HepG2 (cell line): Measurements from ENCODE around the gene TUBA4A. TPM values are rescaled to one million over a fixed set of nuclear protein-coding genes. Genes with fewer than 3 reads are reported as not detected.

Experiments
- ARID2 ChIP-seq: sonication (generic); formaldehyde crosslinking; IDR thresholded peaks from 2 replicates; pipeline ENCODE4 v1.8.1; 2022; ENCODE audit warnings: mild to moderate bottlenecking, missing genetic modification reagents, borderline replicate concordance
- HCFC1 ChIP-seq: fragments of 150-350 bp; IDR thresholded peaks from 2 replicates; pipeline ENCODE4 v1.6.1; 2014; ENCODE audit warnings: low read depth, low read length
- NR2C2 ChIP-seq: sonication (generic); formaldehyde crosslinking; IDR thresholded peaks from 2 replicates; pipeline ENCODE4 v1.4.0; 2020; ENCODE audit warnings: missing genetic modification reagents, mild to moderate bottlenecking, moderate library complexity, borderline replicate concordance
- POGK ChIP-seq: sonication (generic); formaldehyde crosslinking; conservative IDR thresholded peaks from 2 replicates; pipeline ENCODE4 v1.8.0; 2022; ENCODE audit warnings: mild to moderate bottlenecking, moderate library complexity, missing genetic modification reagents
- POGZ ChIP-seq: sonication (generic); formaldehyde crosslinking; IDR thresholded peaks from 2 replicates; pipeline ENCODE4 v1.4.0; 2020; ENCODE audit warnings: mild to moderate bottlenecking, missing genetic modification reagents
- PPARG ChIP-seq: conservative IDR thresholded peaks from 2 replicates; pipeline ENCODE4 v1.6.1; 2016; ENCODE audit warnings: missing biosample characterization, missing genetic modification reagents
- SNAI1 ChIP-seq: sonication (generic); formaldehyde crosslinking; IDR thresholded peaks from 2 replicates; pipeline ENCODE4 v1.5.0; 2020; ENCODE audit warnings: mild to moderate bottlenecking, missing genetic modification reagents, borderline replicate concordance
- SPEN ChIP-seq: sonication (generic); formaldehyde crosslinking; IDR thresholded peaks from 2 replicates; pipeline ENCODE4 v1.5.1; 2020; ENCODE audit warnings: low read depth, mild to moderate bottlenecking, missing genetic modification reagents
- ZNF343 ChIP-seq: sonication (generic); formaldehyde crosslinking; IDR thresholded peaks from 2 replicates; pipeline ENCODE4 v1.4.0; 2020; ENCODE audit warnings: mild to moderate bottlenecking, missing genetic modification reagents
- ZNF441 ChIP-seq: sonication (generic); formaldehyde crosslinking; IDR thresholded peaks from 2 replicates; pipeline ENCODE4 v1.7.0; 2021; ENCODE audit warnings: missing genetic modification reagents, borderline replicate concordance
- ZNF496 ChIP-seq: sonication (generic); formaldehyde crosslinking; IDR thresholded peaks from 2 replicates; pipeline ENCODE4 v1.8.1; 2023; ENCODE audit warnings: mild to moderate bottlenecking, moderate library complexity, missing genetic modification reagents; ENCODE audit not compliant: insufficient replicate concordance
- ZNF639 ChIP-seq: conservative IDR thresholded peaks from 2 replicates; pipeline ENCODE4 v1.6.1; 2018; ENCODE audit warnings: missing genetic modification reagents
- ZNF747 ChIP-seq: sonication (generic); formaldehyde crosslinking; IDR thresholded peaks from 2 replicates; pipeline ENCODE4 v1.8.1; 2023; ENCODE audit warnings: missing genetic modification reagents, mild to moderate bottlenecking, borderline replicate concordance
- ZNF883 ChIP-seq: sonication (generic); formaldehyde crosslinking; IDR thresholded peaks from 2 replicates; pipeline ENCODE4 v1.5.1; 2020; ENCODE audit warnings: mild to moderate bottlenecking, missing genetic modification reagents; ENCODE audit errors: not compliant biosample characterization
- polyA plus RNA-seq, 8 experiments: library from polyadenylated mRNA; depleted of rRNA in 3 of 8; stranded (reverse) in 7 of 8; unstranded in 1 of 8; fragments of >200 nt; fragmentation: Illumina TruSeq in 4 of 8; extraction: Trizol in 4 of 8; gene quantifications; 2 replicates each; pipeline versions ENCODE4 v1.2.1 to v1.2.3, GENCODE V29; 2011 to 2016; ENCODE audit warnings: low read depth in 4 of 8, missing spikeins in 1 of 8, mixed read lengths in 1 of 8; ENCODE audit not compliant: insufficient read depth in 1 of 8
- total RNA-seq, 5 experiments: library from RNA; depleted of rRNA; stranded (reverse); fragments of >200 nt; fragmentation: Illumina TruSeq; extraction: Trizol; gene quantifications; 2 replicates each; pipeline ENCODE4 v1.2.3, GENCODE V29; 2016; ENCODE audit warnings: low read depth in 1 of 5
- TF ChIP-seq, protein P1 (sequence below): sonication (generic); formaldehyde crosslinking; IDR thresholded peaks from 2 replicates; pipeline ENCODE4 v1.5.1; 2020; ENCODE audit warnings: missing genetic modification reagents, mild to moderate bottlenecking, borderline replicate concordance
- TF ChIP-seq, protein P2 (sequence below): fragments of 450-650 bp; IDR thresholded peaks from 2 replicates; pipeline ENCODE4 v1.6.1; 2017; ENCODE audit warnings: mild to moderate bottlenecking
- TF ChIP-seq, protein P3 (sequence below): sonication (generic); formaldehyde crosslinking; IDR thresholded peaks from 2 replicates; pipeline ENCODE4 v1.4.0; 2020; ENCODE audit warnings: missing genetic modification reagents, mild to moderate bottlenecking, borderline replicate concordance

TUBA4A gene
- total and polyA plus RNA-seq, 2 of the 13 experiments (the other 11 are each of a cell fraction or from before 2014, with no cell fraction given), result 1.3 to 12.7 TPM

DNA sequence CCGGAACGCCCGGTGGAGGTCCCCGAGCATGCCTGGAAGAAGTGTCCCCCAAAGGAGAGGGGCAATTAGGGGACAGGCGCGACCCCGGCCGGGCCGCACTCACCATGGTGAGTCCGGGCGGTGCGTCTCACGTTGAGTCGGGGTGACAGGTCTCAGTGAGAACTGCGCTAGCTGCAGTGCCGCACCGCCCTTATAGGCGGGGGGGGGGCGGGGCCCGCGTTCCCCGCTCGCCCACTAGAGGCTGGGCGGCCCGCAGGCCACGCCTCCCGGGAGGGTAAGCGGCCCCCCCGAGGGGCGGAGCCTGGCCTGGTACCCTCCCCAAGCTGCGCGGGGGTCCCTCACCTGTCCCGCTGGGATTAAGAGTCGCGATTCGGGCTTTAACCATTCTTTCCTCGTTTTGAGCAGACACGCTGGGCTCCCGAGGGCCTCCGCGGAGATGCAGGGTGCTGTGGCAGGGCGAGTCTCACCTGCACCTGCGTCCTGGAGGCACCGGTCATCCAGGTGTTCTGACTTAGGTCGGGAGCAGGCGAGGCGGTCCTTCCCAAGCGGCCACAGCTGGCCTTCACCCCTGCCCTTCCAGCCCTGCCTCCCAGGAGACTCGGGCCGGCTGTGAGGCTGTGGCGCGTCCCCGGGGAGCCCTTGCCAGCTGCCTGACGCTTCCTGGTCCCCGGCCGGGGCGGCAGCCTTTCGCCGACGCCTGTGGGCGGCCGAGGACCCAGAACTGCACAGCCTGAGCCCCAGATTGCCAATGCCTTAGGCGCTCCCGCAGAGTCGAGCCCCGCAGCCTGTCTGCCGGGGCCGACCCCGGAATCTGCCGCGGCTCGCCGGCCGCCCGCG lies at the start of gene TUBA4A (continued):
- 0 out of 2 replicates have a peak, but pooled peaks have one; percentile 36 for TF ChIP-seq ARID2 (CRISPR knock-in tag)
- TF ChIP-seq, protein P1, sequence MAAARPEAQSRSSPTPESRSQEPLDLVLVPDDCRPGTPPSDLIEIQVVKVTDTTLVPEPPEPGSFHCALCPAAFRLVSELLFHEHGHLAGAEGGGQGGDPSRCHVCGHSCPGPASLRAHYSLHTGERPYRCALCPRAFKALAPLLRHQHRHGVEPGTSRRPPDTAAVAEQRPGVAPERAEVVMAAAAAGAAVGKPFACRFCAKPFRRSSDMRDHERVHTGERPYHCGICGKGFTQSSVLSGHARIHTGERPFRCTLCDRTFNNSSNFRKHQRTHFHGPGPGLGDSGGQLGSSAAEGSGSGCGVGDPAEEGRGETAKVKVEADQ (CRISPR knock-in tag), result 0 out of 2 replicates have a peak, but pooled peaks have one; percentile 31
- TF ChIP-seq, protein P2, sequence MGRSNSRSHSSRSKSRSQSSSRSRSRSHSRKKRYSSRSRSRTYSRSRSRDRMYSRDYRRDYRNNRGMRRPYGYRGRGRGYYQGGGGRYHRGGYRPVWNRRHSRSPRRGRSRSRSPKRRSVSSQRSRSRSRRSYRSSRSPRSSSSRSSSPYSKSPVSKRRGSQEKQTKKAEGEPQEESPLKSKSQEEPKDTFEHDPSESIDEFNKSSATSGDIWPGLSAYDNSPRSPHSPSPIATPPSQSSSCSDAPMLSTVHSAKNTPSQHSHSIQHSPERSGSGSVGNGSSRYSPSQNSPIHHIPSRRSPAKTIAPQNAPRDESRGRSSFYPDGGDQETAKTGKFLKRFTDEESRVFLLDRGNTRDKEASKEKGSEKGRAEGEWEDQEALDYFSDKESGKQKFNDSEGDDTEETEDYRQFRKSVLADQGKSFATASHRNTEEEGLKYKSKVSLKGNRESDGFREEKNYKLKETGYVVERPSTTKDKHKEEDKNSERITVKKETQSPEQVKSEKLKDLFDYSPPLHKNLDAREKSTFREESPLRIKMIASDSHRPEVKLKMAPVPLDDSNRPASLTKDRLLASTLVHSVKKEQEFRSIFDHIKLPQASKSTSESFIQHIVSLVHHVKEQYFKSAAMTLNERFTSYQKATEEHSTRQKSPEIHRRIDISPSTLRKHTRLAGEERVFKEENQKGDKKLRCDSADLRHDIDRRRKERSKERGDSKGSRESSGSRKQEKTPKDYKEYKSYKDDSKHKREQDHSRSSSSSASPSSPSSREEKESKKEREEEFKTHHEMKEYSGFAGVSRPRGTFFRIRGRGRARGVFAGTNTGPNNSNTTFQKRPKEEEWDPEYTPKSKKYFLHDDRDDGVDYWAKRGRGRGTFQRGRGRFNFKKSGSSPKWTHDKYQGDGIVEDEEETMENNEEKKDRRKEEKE, result no peak
- TF ChIP-seq SNAI1, result no peak
- TF ChIP-seq, protein P3, sequence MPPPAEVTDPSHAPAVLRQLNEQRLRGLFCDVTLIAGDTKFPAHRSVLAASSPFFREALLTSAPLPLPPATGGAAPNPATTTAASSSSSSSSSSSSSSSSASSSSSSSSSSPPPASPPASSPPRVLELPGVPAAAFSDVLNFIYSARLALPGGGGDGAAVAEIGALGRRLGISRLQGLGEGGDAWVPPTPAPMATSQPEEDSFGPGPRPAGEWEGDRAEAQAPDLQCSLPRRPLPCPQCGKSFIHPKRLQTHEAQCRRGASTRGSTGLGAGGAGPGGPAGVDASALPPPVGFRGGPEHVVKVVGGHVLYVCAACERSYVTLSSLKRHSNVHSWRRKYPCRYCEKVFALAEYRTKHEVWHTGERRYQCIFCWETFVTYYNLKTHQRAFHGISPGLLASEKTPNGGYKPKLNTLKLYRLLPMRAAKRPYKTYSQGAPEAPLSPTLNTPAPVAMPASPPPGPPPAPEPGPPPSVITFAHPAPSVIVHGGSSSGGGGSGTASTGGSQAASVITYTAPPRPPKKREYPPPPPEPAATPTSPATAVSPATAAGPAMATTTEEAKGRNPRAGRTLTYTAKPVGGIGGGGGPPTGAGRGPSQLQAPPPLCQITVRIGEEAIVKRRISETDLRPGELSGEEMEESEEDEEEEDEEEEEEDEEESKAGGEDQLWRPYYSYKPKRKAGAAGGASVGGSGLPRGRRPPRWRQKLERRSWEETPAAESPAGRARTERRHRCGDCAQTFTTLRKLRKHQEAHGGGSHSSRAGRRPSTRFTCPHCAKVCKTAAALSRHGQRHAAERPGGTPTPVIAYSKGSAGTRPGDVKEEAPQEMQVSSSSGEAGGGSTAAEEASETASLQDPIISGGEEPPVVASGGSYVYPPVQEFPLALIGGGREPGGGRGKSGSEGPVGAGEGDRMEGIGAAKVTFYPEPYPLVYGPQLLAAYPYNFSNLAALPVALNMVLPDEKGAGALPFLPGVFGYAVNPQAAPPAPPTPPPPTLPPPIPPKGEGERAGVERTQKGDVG (CRISPR knock-in tag), result peak; percentile 77; the same call in 1 of the 2 replicates
- TF ChIP-seq ZNF883 (CRISPR knock-in tag), result peak; percentile 97
- TF ChIP-seq ZNF343 (CRISPR knock-in tag), result peak; percentile 78; the same call in 1 of the 2 replicates
- no peak for TF ChIP-seq ZNF496
- TF ChIP-seq PPARG (CRISPR knock-in tag), result no peak
- peak; percentile 22; the same call in 1 of the 2 replicates for TF ChIP-seq SPEN (CRISPR knock-in tag)
- no peak for TF ChIP-seq ZNF639 (CRISPR knock-in tag)
- 0 out of 2 replicates have a peak, but pooled peaks have one; percentile 61 for TF ChIP-seq POGK
- TF ChIP-seq NR2C2 (CRISPR knock-in tag), result no peak
- TF ChIP-seq ZNF441 (CRISPR knock-in tag), result no peak; the same call in 1 of the 2 replicates
- 0 out of 2 replicates have a peak, but pooled peaks have one; percentile 10 for TF ChIP-seq POGZ (CRISPR knock-in tag)
- TF ChIP-seq HCFC1, result no peak
- TF ChIP-seq ZNF747 (CRISPR knock-in tag), result no peak
